OCI-LY3 (cell line): ENCODE data around the gene EXOSC3.

ENCODE experiments used
- CTCF ChIP-seq: fragments of 200-600, 300-600 bp; sonication (generic); IDR thresholded peaks from 2 replicates; pipeline ENCODE4 v1.5.1; 2014; ENCODE audit warnings: antibody characterized with exemption, low read length, low read depth
- EZH2phosphoT487 ChIP-seq: fragments of 200-600 bp; shearing (Covaris generic); IDR thresholded peaks from 2 replicates; pipeline ENCODE4 v1.6.1; 2018; ENCODE audit warnings: antibody characterized with exemption, mixed run types, low read depth

DNA sequence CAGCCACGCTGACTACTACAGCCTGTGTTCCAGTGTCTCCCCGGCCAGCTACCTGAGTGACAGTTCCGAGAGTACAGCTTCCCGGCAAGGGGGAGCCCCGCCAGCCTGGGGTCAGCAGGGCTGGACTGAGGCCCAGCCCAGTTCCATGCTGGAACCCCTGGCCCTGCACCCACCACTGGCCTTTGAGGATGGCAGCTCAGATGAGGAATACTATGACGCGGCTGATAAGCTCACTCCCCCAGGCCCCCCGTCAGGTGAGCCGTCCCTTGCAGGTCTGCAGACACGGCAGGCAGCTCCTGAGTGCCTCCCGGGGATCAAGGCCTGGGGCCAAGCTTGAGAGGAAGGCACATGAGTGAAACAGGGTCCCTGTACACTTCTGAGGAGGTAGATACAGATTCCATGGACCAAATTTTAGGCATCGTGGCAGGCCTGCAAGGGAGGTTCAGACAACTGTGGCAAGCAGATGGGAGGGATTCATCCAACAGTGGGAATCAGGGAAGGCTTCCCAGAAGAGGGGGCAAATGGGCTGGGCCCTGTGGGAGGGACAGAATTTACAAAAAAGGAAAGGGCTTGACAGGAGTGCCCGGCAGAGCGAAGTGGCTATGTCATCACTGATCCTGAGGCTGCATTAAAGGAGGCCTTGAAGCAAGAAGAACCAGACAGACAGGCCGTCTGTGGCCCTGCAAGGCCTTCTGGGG lies 44.1 kb downstream of the EXOSC3 start:
- TF ChIP-seq CTCF = no peak
- TF ChIP-seq EZH2phosphoT487 = no peak
